SK-N-SH (cell line): ENCODE data around the gene WWOX.

Experiments
- CHD2 ChIP-seq: fragments of 150-350 bp; IDR thresholded peaks from 2 replicates; pipeline ENCODE4 v1.6.1; 2018; ENCODE audit warnings: low read length; ENCODE audit not compliant: partially characterized antibody
- CTCF ChIP-seq: fragments of 200-600 bp; sonication (generic); IDR thresholded peaks from 2 replicates; pipeline ENCODE4 v1.6.1; 2017; ENCODE audit warnings: antibody characterized with exemption, mild to moderate bottlenecking, moderate library complexity
- FOXJ3 ChIP-seq: sonication (generic); formaldehyde crosslinking; IDR thresholded peaks from 2 replicates; pipeline ENCODE4 v1.5.1; 2020; ENCODE audit warnings: mild to moderate bottlenecking, missing genetic modification reagents
- IRF3 ChIP-seq: fragments of 150-350 bp; IDR thresholded peaks from 2 replicates; pipeline ENCODE4 v1.6.1; 2016; ENCODE audit warnings: mild to moderate bottlenecking, low read depth, low read length
- MXI1 ChIP-seq: IDR thresholded peaks from 2 replicates; pipeline ENCODE4 v1.6.1; 2012; ENCODE audit warnings: mild to moderate bottlenecking, low read depth, low read length, improper control_type of control experiment
- POLR2AphosphoS5 ChIP-seq: IDR thresholded peaks from 2 replicates; pipeline ENCODE4 v1.6.1; 2012; ENCODE audit warnings: low read depth, low read length
- RCOR1 ChIP-seq: fragments of 150-350 bp; IDR thresholded peaks from 2 replicates; pipeline ENCODE4 v1.6.1; 2017; ENCODE audit warnings: antibody characterized with exemption, low read length
- RFX5 ChIP-seq: IDR thresholded peaks from 2 replicates; pipeline ENCODE4 v1.6.1; 2012; ENCODE audit warnings: mild to moderate bottlenecking, improper control_type of control experiment, low read length
- TCF12 ChIP-seq: IDR thresholded peaks from 2 replicates; pipeline ENCODE4 v1.4.0; 2012
- USF2 ChIP-seq: fragments of 150-350 bp; IDR thresholded peaks from 2 replicates; pipeline ENCODE4 v1.6.1; 2017; ENCODE audit warnings: antibody characterized with exemption, low read length, low read depth, borderline replicate concordance
- YY1 ChIP-seq: IDR thresholded peaks from 2 replicates; pipeline ENCODE4 v1.4.0; 2012; ENCODE audit warnings: low read depth, mild to moderate bottlenecking
- ZBTB33 ChIP-seq: IDR thresholded peaks from 2 replicates; pipeline ENCODE4 v1.4.0; 2012; ENCODE audit warnings: low read depth, borderline replicate concordance

GRCh38 chr16:79099716-79100115 is 1000.3 kb downstream of the WWOX start:
- TF ChIP-seq MXI1: no peak
- no peak for TF ChIP-seq CTCF
- no peak for TF ChIP-seq ZBTB33
- no peak for TF ChIP-seq YY1
- no peak for TF ChIP-seq FOXJ3 (CRISPR knock-in tag)
- TF ChIP-seq TCF12: no peak
- TF ChIP-seq RFX5: no peak
- TF ChIP-seq IRF3: no peak
- TF ChIP-seq POLR2AphosphoS5: no peak
- TF ChIP-seq USF2: no peak
- TF ChIP-seq CHD2: no peak
- no peak for TF ChIP-seq RCOR1
